GM18526 (cell line): ENCODE measurements around the gene LYVE1.

Experiments
- POLR2A ChIP-seq: IDR thresholded peaks from 3 replicates; pipeline ENCODE4 v1.6.1; 2011; ENCODE audit not compliant: insufficient read length; ENCODE audit errors: extremely low read depth

LYVE1 gene

DNA sequence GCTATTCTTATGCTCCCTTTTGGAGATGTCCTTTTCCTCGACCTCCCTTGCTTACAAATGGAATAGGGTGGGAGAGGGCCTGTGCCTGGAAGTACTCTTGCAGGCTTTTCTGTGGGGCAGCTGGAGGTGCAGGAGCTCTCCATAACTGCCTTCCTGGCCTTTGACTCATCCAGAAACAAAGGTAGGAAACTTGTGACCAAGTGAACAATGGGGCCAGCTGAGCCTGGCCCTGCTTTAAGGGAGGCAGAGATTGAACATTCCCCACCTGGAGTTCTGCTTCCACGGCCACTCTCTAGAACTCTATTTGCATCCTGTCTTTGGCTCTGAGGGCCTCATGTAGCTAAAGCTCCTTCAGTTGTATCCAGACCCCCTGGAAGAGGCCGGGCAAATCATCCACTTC, 5.1 kb upstream of the LYVE1 start:
- TF ChIP-seq POLR2A, result no peak

DNA sequence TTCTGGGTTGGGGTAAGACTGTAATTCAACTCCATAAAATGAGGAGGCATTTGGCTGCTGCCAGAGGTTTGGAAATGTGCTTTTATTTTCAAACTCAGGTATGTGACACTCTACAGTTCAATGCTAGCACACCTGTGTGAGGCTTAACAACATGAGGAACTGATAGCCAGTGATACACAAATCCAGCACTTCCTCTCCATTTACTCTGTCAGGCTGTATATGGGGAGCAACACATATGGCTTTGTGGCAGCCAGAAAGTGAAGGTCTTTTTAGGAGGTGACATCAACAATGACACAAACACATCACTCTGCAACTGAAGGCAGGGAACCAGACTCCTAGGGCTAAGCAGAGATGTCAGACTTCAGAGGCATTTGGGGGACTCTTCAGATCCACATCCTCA, 4.6 kb upstream of the LYVE1 start:
- no peak for TF ChIP-seq POLR2A

DNA sequence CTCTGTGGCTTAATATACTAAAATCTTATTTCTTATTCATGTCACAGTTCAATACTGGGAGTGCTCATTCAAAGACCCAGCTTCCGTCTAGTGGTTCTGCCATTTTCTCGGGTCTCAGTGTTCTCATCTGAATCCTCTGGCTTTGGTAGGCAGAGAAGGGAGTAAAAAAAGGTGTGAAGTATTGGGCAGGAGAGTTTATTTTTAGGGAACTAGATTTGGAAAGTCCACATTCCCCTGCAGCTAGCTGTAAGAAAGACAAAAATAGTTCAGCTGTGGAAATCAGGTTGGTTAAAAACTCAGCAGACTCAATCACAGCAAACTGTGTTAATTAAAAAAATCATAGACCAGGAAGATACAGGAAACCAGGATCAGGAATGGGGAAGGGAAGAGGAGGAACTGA, 4.1 kb upstream of the LYVE1 start:
- TF ChIP-seq POLR2A, result no peak

DNA sequence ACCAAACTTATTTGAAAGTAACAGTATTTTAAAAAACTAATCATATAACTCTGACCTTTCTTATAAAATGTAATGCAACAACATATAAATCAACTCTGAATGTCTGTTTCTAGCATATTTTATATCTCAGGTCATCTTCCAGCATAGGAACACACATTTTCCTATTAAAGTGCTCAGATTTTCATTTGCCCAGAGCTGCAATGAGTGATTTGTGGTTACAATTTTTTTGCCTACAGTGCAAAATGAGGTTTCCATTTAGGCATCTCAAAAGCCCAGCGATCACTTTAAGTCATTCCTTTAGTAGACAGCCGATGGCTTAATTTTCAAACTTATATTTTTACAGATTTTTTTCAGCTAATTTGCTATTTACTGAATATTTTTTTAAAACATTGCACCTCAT, 1.0 kb downstream of the LYVE1 start:
- no peak for TF ChIP-seq POLR2A

DNA sequence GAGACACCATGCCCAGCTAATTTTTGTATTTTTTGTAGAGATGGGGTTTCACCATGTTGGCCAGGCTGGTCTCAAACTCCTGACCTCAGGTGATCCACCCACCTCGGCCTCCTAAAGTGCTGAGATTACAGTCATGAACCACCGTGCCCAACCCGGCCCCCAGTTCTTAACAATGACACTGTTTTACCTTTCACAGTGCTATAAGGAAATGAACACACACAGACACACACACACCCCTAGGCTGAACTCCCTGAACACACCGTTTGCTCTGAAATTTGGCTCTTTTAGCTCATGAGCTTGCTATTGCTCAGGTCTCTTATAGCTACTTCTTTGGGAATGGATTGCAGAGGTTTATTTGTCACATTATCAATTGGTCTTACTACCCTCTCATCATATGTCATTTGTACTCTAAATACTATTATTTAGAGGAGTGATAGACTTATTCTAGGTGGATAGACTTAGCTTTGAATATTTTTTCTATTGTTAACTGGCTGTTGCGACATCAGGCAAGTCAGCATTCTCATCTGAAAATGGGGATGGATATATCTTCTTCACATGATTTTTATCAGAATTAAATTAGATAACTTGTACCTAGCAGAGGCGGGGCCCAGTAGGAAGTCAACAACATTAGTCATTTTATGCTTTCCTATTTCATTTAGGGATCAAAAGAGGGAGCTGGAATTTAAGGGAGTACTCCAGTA, 2.1 kb downstream of the LYVE1 start:
- TF ChIP-seq POLR2A, result no peak

DNA sequence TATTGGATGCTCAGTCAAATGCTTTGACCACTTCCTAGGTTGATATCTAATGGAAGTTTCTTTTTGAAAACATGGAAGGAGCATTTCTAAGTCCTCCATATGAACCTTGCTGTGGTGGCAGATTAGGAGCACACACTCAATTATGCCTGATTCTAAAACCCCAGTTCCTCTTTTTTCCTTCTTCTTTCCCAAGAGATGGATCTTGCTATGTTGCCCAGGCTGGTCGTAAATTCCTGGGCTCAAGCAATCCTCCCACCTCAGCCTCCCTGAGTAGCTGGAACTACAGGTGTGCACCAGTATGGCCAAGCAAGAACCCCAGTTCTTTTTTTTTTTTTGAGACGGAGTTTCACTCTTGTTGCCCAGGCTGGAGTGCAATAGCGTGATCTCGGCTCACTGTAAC, 3.0 kb downstream of the LYVE1 start:
- TF ChIP-seq POLR2A, result no peak

DNA sequence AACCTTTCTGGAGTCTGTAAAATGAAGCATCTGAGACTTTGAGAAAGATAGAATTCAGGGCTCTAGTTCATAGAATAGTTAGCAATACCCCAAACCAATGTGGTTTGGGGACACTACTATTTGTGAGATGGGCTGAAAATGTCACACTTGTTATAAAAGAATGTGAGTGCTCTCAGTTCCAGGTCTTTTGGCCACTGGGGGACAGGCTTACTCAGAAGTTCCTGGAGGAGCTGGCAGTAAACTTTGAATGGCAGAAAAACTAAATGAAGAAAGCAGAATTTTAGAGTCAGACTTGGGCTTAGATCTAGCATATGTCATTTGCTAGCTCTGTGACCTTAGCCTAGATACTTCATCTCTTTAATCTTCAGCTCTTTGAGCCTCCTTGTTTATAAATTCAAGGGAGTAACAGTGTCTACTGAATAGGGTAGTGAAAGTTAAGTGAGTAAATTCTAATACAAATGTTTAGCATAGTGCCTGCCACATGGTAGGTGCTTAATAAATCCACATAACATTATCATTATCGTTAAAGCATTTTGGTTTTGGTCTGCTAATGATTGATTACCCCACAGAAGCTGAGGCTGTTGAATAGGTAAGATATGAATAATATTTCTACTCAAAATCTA, 3.7 kb downstream of the LYVE1 start:
- no peak for TF ChIP-seq POLR2A

DNA sequence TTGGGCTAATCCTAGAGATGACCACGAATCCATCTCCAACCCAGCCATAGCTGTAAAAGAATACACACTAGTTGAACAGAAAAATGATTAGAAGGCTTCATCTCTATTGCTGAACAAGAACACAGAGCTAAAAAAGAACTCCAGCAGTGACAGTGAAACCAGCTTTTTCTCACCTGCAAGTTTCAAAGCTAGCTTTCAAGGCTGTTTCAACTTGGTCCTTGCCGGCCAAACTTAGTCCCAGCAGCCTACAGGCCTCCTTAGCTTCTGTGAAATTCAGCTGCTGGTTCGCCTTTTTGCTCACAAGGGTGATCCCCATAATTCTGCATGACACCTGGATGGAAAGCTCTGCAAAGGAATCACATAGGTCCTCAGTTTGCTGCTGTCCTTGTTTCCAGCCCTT, 4.4 kb downstream of the LYVE1 start:
- no peak for TF ChIP-seq POLR2A

DNA sequence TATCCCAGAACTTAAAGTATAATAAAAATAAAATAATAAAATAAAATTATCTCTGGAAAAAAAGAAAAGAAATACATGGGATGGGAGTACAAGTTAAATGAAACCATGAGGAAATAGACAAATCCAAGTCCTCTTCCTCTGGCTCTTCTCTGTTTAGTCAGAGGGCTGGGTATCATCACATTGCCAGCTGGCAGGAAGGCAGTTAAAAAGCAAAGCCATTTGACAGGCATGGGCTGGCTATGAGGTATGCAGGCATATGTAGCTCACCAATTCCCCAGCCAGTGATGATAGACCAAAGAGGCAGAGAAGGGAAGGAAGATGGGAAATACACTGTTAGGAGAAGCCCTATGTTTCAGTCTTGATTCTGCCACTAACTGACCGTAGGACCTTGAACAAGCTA, 6.5 kb downstream of the LYVE1 start:
- no peak for TF ChIP-seq POLR2A

DNA sequence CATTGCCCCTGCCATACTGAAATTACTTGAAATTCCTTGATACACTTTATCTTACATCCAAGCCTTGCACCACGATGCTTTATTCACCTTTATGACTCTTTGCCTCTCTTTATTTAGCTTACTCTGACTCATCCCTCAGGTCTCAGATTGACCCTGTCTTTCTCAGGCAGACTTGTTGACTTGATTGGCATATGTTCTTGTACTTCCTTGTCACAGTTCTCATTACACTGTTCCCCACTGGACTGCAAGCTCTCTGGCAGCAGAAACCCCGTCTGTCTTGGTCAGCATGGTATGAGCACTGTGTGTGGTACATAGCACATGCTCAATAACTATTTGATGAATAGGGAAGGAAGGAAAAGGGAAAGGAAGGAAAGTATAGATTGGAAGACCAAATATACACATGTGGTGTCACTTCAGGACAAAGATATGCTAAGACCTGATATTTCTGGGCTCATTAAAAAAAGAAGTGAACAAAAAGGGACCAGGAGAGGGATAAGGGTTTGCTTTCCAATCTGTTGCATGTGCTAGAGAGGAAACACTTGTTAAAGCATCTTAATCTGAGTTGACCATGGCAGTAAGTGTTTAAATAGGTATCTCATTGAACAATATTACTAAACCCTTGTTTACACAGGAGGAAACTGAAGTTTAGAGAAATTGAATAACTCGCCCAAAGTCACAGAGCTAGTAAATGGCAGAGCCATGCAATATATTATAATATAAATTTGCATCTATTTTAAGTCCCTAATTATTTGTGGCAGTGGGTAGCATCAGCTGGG, 7.2 kb downstream of the LYVE1 start:
- TF ChIP-seq POLR2A, result no peak

DNA sequence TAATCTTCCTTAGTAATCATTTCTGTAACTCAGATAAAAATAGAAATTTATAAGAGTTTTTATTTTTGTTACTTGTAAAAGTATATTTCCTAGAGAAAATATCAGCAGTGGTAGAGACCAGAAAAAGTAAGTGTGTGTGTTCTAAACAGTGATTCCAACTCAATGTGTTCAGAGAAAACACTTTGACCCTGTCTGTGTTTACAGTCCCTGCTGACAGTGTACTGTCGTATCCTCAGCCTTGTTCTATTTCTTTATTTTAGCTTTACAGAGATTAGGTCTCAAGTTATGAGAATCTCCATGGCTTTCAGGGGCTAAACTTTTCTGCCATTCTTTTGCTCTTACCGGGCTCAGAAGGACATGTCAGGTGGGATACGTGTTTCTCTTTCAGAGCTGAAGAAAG, 10.2 kb downstream of the LYVE1 start:
- TF ChIP-seq POLR2A, result no peak

DNA sequence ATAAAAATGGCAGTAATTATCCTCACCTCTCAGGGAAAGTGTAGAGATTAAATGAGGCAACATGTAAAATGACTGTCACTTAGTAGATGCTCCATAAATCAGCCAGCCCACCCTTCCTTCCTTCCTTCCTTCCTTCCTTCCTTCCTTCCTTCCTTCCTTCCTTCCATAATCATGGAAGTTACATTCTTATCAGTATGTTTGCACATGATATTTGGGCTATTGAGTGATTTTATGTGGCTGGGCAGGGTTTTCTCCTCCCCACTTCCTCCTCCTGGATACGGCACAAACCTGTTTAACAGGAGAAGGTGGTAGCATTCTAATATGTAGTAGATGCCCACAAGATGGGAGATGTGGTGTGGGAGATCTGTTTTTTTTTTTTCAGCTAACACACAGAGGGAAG, 11.9 kb downstream of the LYVE1 start:
- no peak for TF ChIP-seq POLR2A

DNA sequence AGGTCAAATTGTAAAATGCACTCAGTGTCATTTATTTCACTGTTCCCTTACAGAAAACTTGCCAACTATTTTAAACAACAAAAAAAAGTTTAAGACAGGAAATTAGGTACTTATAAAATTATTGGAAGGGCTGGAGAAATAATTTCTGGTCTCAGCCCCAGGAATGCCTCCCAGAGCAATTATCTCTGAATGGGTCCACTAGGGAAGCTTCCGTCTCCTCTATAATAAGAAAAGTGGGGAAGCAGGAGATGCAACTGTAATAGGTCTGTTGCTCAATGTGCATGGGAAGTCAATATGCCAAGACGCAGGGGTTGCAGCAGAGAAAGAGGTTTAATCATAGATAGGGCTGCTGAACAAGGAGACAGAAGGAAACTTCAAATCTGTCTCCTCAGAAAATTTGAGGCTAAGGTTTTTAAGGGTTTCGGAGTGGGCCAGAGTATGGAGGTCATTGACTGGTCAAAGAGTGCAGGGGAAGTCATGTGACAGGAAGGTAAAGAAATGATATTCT, 16.6 kb downstream of the LYVE1 start:
- no peak for TF ChIP-seq POLR2A

DNA sequence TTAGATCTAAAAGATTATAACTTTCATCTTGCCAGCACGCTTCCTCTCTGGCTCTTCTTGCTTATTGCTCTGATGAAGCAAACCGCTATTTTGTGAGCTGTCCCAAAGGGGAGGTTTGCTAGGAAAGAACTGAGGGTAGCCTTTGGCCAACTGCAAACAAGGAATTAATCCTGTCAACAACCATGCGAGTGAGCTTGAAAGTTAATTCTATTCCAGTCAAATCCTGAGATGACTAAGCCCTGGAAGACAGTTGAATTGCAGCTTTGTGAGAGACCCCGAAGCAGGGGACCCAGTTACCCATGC, 17.2 kb downstream of the LYVE1 start:
- no peak for TF ChIP-seq POLR2A

DNA sequence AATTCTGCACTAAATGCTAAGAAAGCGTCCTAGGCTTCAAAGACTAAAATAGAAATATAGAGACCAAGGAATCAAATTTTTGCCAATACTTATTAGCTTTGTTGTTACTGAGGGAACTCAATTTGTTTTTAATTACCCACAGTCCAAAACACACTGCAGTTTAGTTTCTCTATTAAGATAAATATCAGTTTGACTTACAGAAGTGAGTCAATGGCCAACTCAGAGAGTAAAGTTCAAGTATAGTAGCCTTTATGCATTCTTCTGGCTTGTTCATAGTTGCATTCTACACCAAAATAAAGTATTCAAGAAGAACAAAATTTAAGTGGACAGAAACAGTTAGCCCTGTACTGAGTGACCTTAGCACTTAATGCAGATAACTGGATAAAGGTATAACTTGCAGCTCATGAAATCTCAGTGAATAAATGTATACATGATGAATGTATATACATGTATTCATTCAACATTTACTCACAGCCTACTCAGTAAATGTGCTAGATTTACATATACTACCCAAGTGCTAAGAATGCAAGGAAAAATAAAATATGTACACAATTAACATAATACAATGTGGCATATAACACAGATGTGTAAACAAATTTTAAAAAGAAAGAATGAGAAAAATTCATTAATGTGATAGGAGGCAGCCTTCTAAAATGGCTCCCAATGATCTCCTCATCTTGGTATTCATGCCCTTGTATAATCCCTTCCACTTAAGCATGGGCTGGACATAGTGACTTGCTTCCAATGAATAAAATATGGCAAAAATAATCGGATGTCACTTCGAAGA, 17.8 kb downstream of the LYVE1 start:
- no peak for TF ChIP-seq POLR2A
